Posterior vena cava (tissue), 2 donors: Measurements from ENCODE around the gene CELSR1. TPM values are rescaled to one million over a fixed set of nuclear protein-coding genes. Genes with fewer than 3 reads are reported as not detected.
"Not testable (repeated sequence)": the region's sequence is repeated elsewhere in the genome, so short reads cannot be mapped to it uniquely, and the experiment has no call there.

Experiments used
- DNase-seq: peaks from one replicate; pipeline ENCODE4 v3.0.0-alpha.2; 2020; ENCODE audit warnings: low spot score
- intact Hi-C, 2 donors: fragments of 100-400 bp; cut with DNase I; formaldehyde crosslinking; loops; one replicate each; pipeline versions ENCODE4 v1.14.1 to v1.14.2; 2022 to 2023
- total RNA-seq, 2 donors: library from RNA; stranded (reverse); fragmentation: NEBNext Ultra II Directional; extraction: Animal tissue kit (Norgen Biotek cat#: 25700); gene quantifications; one replicate each; pipeline ENCODE4 v1.2.1, GENCODE V29; 2021
- donor health status: DM: yes; HTN: yes; CAD: no.
- donor health status: DM: yes; HTN: yes; CAD: no.

Gene CELSR1
- total RNA-seq, 2 donors from 2014 or later, result 2.6 to 2.8 TPM

DNA sequence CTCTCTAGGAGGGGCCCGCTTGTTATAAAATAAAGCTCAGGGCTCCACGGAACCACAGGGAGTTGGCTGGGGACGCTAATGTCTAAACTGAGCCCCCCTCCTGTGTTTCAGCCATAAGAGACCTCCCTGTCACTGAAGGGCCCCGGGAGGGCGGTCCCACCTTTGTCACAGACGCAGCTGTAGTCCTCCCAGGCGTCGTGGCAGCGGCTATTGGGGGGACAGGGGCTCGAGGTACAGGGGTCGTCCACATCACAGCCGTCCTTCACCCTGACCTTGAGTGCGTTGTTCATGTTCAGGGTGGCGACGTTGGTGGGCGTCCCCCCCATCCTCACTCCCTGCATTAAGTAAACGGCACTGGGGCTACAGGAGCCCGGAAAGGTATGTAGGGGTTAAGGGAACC is 139.9 kb downstream of the CELSR1 start:
- DNase-seq, result no peak
- intact Hi-C loops, result no loop called here

DNA sequence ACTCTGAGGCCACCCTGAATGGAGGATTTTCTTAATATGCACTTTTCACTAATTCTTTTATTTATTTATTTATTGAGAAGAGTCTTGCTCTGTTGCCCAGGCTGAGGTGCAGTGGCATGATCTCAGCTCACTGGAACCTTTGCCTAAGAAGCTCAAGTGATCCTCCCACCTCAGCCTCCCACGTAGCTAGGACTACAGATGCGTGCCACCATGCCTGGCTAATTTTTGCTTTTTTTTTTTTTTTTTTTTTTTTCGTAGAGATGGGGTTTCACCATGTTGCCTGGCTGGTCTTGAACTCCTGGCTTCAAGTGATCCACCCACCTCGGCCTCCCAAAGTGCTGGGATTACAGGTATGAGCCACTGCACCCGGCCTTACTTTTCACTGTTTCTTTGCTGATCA is 140.4 kb downstream of the CELSR1 start:
- DNase-seq, intact Hi-C loops: not testable (repeated sequence)

- intact Hi-C loops, result no loop called here
- no peak for DNase-seq
Measured at GRCh38 chr22:46395145-46395544, 142.3 kb downstream of the CELSR1 start.

DNA sequence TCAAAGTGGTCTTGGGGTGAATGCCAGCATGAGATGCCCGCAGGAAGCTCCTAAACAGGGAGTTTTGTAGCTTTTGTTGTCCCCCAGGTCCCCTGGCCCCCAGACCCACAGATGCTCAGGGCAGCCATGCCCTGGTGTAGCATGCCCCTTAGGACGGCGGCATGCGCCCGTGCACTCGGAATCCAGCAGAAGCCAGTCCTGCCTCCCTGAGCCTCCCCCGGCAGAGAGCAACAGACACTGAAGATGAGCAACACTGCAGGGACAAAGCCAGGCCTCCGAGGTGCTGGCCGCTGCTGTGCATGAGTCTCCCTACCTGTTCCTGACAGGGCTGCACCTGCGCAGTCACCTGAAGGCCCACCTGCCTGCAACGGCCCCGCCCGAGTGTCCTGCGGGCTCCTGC is 142.8 kb downstream of the CELSR1 start:
- intact Hi-C loops, result no loop called here
- no peak for DNase-seq

DNA sequence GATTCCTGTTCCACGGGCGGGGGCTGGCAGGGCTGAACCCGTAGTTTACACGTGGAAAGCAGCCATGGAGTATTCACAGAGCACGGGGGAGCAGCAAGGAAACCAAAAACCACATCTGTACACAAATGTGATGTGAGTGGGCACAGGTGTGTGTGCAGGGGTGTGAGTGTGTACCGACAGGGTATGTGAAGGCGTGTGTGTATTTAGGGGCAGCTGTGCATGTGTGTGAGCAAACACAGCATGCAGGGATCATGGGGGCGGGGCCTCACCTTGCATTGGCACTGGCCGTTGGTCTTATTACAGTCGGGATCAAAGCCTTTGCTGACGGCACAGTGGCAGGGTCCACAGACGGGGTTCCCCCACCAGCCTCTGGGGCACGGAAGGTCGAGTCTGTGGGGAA is 143.5 kb downstream of the CELSR1 start:
- intact Hi-C loops, result no loop called here

GRCh38 chr22:46392137-46392844 is 145.1 kb downstream of the CELSR1 start:
- intact Hi-C loops, result no loop called here
- no peak for DNase-seq

More for the DNA sequence above, 143.5 kb downstream of the CELSR1 start:
- no peak for DNase-seq

- intact Hi-C loops, result no loop called here
- no peak for DNase-seq
Measured at GRCh38 chr22:46391486-46392136, 145.8 kb downstream of the CELSR1 start.

DNA sequence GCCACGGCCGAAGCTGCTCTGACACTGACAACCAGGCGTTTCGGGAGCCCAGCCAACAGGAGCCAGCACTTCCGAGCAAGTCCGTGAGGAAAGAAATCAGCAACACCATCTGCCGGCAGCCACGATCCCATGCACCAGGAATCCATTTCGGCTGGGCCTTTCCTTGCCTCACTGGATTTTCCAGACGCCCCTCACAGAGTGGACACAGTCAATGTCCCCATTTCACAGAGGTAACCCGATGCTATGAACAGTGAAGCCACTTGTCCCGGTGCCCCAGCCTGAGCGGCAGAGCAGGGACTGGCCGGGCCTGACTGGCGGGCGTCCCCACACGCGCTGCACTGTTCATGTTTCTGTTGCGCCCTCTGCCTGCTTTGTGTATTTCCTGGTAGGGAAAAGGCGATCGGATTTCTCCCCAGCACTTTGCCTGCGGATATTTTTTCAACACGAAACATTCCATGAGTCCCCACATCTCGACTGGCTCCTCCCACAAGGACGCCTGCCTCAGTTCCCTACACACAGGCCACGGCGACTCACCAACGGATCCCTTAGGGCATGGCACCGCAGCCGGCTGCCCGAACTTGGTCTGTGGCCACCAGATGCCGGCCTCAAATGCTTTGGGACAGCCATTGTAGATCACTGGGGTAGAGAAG is 146.6 kb downstream of the CELSR1 start:
- intact Hi-C loops, result no loop called here
- no peak for DNase-seq

GRCh38 chr22:46390105-46390651 is 147.2 kb downstream of the CELSR1 start:
- no peak for DNase-seq
- intact Hi-C loops, result no loop called here

DNA sequence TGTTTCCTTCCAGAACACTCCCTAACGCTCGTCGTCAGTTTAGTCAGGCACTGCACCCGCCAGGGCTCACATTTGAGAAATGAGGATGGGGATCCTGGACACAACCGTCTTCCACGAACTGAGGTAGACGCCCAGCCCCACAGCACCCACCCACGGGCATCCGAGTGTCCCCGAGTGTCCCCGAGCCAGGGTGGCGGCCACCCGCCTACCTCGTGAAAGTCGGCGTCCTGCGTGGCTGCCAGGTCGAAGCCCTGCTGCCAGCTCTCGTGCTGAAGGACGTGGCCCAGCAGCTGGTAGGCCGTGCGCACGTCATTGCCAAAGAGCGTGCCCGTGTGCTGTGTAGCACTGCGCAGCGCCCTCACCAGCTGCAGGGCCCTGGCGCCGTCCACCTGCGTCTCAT is 148.3 kb downstream of the CELSR1 start:
- intact Hi-C loops, result no loop called here
- DNase-seq, result no peak

- intact Hi-C loops, result no loop called here
- DNase-seq, result no peak
Measured at GRCh38 chr22:46388647-46389046, 148.8 kb downstream of the CELSR1 start.

- no peak for DNase-seq
- intact Hi-C loops, result no loop called here
Measured at GRCh38 chr22:46387748-46388147, 149.7 kb downstream of the CELSR1 start.

DNA sequence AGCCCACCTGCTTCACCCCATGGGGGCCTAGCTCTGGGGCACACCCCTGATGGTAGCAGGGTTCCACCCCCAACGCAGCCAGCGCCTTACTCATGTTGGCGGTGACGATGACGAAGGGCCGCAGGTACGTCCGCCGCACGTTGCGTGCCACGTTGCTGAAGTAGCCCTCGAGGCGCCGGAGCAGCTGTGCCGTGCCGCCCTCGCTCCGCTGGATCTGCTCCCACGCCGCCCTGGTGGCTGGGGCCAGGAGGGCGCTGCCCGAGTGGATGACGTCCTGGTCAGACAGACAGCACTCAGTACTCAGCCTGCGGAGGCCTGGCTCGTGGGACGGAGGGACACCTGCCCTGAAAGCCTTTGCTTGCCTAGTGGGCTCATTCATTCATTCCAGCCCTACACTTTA is 151.1 kb downstream of the CELSR1 start:
- intact Hi-C loops, result no loop called here
- DNase-seq, result no peak

- DNase-seq, result no peak
Measured at GRCh38 chr22:46382524-46382923, 154.9 kb downstream of the CELSR1 start.

GRCh38 chr22:46381731-46382130 is 155.7 kb downstream of the CELSR1 start:
- intact Hi-C loops, result no loop called here
- DNase-seq, result no peak

More at GRCh38 chr22:46382524-46382923, 154.9 kb downstream of the CELSR1 start:
- intact Hi-C loops, result no loop called here

GRCh38 chr22:46381142-46381541 is 156.3 kb downstream of the CELSR1 start:
- intact Hi-C loops, result no loop called here
- no peak for DNase-seq

DNA sequence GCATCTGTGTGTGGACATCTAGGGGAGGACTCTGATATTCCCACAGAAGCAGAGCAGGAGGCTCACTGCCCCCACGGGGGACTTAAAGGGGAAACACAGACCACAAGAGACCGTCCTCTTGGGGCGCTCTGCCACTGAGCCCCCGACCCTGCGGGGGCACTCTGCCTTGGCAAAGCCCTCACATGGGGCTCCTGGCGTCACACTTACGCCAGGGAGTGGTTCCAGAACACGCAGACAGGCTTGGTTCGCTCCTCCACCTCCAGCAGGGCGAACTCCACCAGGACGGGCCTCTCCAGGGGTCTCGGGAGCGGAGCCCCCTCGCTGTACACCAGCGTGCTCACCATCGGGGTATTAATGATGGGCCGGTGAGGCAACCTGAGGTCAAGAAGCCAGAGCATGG is 156.8 kb downstream of the CELSR1 start:
- DNase-seq, result no peak
- intact Hi-C loops, result no loop called here

- intact Hi-C loops, result no loop called here
- DNase-seq, result no peak
Measured at GRCh38 chr22:46380069-46380468, 157.4 kb downstream of the CELSR1 start.

DNA sequence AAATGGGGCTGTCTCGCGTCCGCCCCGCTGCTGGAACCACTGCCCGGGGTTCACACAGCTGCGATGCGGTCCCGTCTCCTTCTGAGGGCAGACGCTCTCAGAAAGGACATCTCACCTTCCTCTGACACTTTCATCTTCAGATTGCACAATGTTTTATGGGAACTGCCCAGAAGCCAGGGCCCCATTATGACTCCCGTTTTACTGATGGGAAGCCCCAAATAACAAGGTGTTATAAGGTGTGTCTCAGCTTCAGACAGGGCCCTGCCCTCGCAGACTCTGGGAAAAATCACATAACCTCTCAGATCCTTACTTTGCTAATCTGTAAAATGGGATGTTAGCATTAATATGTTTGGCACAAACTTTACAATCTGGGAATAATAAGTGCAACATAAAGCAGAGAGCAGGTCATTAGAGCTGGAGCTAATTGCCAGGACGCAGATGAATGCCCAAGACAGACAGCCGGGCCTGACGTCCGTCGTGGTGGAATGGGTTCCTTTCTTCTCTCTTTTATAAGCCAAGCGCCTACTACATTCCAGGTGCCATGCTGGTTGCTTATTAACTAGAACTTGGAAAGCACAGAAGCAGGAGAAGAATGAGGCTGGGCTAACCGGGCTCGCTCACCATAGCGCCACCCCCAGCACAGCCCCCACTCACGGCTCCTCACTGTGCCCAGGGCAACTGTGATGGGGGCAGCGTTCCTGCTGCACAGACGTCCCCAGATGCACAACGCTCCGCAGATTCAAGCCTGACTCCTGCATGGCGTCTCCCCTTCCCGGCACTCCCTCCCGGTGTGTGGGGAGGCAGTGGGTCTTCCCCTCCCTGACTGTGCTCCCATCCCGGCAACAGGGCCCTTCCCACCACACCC is 158.1 kb downstream of the CELSR1 start:
- DNase-seq, result no peak
- intact Hi-C loops, result no loop called here
